ENCODE data around the gene SCYL3.
"Not testable (repeated sequence)": the region's sequence is repeated elsewhere in the genome, so short reads cannot be mapped to it uniquely, and the experiment has no call there.

The SCYL3 gene

DNA sequence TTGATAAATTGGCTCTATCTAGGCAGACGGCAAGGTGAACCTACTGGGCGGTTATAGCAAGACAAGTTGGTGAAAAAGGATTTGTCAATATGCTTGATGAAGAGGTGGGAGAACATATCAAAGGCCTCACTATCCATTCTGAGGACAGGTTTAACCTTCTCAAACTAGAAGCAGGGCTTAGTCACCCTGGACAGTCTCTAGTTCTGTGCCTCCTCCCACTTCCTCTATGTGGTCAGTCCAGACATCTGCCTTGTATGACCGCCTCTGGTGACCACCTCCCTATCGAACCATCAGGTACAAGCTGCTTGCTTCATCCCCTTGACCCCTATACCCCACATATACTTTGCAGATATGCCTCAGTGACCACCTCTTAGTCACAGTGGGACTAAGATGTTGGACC, 2.3 kb upstream of the SCYL3 start:
- DNase-seq: peak in 1 of 2 donors; percentile 17

DNA sequence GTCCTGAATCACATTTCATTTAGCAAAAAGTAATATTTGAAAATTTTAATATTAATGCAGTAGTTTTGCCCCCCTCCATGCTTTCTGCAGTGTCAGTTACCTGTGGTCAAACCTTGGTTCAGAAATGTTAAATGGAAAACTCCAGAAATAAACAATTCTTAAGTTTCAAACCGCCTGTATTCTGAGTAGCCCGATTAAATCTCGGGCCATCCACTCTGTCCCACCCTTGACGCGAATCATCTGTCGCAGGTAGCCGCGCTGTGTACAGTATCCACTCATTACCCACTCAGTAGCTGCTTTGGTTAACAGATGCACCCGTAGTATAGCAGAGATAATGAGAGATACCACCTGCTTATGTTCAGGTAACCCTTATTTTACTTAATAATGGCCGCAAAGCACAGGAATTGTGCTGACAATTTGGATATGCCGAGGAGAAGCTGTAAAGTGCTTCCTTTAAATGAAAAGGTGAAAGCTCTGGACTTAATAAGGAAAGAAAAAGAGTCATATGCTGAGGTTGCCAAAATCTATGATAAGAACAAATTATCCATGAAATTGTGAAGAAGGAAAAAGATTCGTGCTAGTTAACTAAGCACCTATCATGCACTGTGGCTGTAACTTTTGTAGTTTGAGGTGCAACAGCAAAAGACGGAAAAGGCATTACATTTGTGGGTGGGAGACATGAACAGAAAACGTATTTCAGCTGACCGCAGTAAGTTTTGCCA, 889 bp upstream of the SCYL3 start:
- no peak for DNase-seq

DNA sequence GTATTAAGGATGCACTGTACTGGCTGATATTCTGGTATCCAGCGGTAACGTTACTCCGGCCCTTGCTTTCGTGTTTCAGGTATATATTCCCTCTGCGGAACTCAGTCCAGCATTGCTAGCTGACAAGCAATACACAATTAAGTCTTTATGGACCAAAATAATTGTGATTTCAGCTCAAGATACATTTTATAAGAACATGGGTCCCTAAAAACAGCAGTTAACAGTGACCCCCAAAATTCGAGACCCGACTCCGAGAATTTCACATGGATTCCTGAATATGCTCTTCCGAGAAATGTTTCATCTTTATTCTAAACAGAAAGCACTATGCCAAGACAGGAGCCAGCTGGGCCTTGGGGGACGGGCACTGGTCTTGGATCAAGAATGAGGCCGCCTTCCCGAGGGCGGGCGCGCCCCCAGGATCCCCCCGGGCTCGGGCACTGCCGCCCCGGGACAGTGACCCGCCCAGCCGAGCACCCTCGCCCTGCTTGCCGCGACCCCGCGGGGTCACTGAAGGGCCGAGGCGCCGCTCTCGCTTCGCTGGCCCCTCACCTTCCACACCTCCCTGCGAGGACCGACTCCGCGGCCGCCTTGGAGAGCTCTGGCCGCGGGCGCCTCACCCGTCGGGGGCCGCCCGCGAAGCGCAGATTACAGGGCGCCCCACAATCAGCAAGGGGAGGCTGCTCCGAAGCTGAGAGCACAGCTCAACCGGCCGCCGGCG, 610 bp downstream of the SCYL3 start:
- no peak for DNase-seq

DNA sequence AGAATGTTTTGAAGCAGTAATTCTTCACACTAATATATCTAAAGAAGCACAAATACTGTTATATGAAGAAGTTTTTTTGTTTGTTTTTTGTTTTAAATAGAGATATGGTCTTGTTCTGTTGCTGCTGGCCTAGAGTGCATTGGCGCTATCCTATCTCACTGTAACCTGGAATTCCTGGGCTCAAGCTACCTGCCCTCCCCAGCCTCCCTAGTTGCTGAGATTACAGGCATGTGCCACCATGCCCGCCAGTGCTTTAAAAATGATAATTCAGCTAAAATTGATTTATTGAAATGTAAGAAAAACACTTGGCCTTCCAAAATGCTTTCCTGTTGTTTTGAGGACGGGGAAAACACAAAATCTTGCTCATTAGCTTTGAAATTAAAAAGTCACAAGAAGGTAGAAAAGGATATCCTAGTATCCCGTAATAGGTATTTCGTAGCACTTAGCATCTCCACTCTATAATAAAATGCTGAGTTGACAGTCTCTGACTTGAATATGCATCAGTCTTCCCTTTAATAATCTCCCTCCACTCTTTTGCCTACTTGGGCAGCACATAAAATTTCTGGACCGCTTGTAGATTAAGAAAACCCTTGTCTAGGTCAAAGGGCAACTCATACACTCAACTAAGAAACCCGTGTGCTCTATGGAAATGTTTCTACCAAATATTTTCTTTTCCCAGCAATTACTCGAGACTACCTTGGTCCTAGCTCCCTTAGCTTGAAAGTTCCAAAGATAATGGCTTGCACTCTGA, 1.3 kb downstream of the SCYL3 start:
- DNase-seq: no peak

GRCh38 chr1:169891539-169891885, 2.2 kb downstream of the SCYL3 start:
- DNase-seq: no peak

DNA sequence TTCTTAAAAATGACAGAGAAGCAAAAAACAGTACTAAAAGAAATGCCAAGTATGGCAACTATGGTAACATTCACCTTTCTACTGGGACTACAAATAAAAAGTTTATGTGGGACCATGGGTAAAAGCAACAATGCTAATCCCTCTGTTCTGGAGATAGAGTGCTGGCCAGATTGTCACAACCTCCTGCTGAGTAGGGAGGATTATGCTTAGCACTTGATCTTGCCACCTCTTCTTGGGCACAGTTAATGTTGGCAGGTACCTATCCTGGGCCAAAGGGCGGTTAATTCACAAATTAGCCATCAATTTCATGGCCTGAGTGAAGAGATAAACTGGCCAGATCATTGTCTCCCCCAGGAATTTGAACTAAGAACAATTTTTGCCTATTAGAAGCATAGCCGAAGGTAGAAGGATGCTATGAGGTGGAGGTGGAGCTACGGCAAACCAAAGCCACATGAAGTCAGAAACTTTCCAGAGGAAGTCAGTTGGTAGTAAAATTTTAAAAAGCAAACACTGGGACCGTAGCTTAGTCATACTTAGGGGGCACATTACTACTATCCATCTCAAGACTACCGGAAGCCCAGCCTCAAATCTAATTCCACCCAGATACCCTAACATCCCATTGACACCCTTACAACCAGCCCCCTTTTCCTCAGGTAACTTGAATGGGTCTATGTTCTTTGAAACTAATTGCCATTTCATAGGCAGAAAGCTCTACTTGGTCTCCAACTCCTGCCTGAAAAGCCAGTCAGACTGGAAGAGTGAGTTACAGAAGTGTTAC, 2.7 kb downstream of the SCYL3 start:
- peak; percentile 35 to 63 for DNase-seq

DNA sequence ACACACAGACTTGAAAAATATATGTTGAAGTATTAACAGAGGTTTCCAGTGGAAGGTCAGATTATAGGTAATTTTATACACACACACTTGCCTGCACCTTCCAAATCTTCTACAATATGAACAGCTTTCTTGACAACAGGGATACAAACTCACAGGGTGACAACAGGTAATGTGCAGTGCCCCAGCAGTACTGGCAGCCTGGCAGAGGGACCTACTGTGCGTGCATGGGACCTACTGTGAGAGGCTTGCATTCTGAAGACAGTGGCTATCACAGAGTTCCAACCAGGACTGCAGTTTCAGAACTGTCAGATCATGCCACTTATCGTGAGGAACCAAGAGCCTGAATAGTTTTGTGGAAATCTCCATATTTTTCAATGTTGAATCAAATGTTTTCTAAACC, 3.8 kb downstream of the SCYL3 start:
- no peak for DNase-seq

DNA sequence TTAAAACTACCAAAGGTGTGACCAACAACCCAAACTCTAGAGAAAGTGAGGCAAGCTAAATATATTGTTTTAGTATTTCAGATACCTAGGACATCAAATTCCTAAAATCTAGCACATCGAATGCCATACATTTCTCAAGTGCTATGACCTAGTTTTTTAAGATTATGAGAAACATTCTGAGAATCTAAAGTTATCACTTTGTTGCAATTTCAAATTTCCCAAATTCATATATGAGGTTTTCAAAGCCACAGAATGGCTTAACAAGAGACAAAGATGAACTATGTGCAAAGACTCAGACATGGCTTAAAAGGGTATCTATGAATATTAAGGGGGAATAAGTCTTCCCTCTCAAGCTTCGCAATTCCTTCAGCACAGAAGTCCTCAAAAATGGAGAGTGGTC, 6.8 kb downstream of the SCYL3 start:
- DNase-seq: no peak

GRCh38 chr1:169886422-169886821, 7.3 kb downstream of the SCYL3 start:
- no peak for DNase-seq

DNA sequence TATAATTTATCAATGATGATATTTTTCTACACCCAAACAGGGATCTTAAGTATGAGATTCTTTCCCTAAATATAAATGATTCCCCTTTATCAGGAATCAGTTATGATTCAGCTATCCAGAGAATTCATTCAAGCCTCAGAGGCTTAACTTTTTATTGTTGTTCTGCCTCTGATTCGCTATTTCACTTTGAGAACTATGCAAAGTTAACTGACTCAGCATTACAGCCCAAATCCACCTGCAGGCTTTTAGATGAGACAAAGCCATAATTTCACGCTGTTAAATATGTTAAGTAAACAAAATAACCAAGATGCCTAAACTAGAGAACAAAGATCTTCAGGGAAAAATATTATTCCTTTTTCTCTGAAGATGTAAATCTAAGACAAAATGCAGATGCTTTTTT, 8.5 kb downstream of the SCYL3 start:
- DNase-seq: no peak

DNA sequence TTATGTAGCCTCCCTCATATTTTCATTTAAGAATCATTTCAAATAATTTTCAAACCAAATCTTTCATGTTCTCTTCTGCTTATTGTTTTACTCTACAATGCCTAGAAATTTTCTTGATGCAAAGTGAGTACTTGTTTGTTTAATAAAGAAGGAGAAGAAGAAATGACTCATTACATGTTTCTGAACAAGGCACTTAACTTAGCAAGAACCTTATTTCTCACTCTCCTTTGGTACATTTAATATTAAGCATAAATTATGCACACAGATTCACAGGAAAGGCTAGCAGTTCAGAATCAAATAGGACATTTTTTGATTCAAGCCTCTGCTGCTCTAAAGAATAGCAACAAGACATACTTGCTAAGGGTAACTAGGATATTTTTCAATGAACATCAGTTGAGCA, 9.1 kb downstream of the SCYL3 start:
- no peak for DNase-seq

GRCh38 chr1:169882039-169882511, 11.6 kb downstream of the SCYL3 start:
- no peak for DNase-seq

- DNase-seq: no peak
Measured at GRCh38 chr1:169879034-169879840, 14.5 kb downstream of the SCYL3 start.

- DNase-seq: no peak
Measured at GRCh38 chr1:169878498-169878897, 15.2 kb downstream of the SCYL3 start.

DNA sequence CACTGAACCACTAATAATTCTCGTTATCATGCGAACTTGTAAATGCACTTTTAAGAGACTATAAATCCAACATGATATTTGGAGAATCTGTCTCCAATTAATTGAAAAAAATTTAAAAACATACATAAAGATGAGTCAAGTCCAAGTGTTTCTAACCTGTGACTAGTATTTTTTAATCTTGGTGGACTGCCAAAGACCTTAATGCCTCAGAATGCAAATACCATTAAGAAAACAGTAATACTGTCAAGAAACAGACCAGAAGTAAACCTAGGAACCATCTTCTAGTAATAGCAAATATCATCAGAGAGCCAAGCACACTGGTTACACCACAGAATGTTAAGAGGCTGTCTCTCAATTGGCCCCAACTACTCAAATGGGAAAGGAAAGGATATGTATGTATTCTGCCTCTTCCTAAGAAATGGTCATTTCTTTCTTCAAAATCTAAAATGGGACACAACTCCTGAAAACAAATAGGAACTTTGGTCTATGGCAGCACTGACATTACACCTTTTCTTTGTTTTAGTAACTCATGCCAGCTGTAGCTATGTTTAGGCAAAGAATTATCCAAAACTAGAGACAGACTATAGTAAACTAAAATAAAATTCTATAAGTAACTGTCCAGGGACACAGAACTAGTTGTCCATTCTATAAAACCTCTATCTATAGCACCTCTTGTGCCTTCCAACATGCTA, 15.8 kb downstream of the SCYL3 start:
- no peak for DNase-seq

DNA sequence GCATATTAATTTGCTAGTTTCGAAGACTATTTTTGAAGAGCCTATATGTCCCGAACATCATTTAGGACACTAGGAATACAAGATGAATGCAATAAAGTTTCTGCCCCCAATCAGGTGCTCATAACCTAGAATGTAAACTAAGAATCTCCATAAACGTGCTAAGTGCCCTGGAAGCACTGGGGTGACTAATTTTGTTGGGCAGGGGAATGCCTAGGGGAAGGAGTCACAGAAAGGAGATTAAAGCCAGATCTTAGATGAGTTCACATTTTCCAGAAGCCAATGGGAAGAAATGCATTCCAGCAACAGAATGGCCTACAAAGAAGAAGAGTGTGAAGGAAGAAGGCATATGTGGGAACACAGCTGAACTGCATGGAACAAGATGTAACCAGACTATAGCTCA, 19.5 kb downstream of the SCYL3 start:
- no peak for DNase-seq

DNA sequence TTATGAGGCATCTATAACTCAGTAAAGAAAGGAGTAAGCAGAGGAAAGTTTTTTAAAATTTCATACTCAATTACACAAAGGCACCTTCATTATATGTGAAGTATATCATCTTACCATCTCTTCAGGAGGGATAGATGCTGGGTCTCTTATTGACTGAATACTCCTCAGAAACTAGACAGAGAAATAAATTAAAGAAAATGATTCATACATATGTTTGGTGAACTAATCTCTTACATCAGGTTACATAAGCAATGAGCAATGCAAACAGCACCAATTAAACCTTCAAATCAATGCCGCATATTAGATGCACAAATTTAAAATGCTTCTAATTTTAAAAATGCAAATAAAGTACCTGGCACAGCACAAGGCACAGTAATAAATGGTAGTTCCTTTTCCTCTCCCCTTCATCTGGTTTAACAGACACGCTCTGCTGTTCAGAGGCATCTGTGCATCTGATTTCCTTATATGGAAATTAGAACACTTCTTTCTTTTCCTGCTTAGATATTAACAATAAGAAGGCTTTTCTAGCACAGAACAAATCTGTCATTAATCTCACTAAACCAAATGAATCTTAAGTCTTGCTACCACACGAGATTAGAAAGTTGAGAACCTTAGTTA, 20.0 kb downstream of the SCYL3 start:
- no peak for DNase-seq

DNA sequence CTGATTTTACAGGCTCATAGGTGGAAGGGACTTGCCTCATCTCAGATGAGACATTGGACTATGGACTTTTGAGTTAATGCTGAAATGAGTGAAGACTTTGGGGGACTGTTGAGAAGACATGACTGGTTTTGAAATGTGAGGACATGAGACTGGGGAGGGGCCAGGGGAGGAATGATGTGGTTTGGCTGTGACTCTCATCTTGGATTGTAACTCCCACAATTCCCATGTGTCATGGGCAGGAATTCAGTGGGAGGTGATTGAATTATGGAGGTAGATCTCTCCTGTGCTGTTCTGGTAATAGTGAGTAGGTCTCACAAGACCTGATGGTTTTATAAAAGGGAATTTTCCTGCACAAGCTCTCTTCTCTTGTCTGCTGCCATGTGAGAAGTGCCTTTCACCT, 20.8 kb downstream of the SCYL3 start:
- no peak for DNase-seq

GRCh38 chr1:169871988-169872387, 21.7 kb downstream of the SCYL3 start:
- not testable (repeated sequence) for DNase-seq

DNA sequence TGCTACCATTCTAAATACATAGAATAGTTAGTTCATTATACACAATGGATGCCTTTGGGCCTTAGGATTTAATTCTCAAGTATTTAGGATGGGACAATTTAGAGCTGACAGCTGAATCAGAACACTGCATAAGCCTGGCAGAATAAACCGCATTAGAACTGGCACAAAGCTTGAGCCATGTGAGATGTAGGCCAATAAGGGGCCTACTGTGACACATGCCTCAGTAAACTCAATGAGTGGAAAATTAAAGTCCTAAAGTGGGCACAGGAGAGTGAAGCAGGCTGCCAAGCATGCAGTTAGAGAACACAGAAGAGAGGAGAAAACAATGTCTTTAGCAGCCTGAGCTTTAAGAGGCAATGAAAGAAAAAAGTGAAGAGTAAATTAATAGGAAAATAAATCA, 24.3 kb downstream of the SCYL3 start:
- DNase-seq: no peak

DNA sequence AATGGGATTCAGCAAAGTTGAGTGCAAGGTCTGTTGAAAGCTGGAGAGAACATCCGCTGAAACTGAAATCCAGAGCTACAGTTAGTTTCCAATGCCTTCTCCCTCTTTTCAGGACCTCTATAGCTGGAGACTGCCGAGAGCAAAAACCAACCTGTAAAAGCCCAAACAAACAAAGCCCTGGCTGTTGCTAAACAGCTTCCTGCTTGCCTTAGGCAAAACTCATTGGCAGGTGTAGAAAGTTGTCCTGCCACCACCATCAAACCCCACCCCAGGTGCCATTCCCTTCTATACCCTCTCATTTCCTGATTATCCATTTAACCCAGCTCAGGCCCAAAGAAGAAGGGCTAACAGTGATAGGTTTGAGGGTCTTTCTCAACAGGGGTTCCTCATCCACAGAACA, 24.7 kb downstream of the SCYL3 start:
- DNase-seq: no peak

Measured in CD4-positive, alpha-beta T cell treated with Interleukin-1 beta for 1 hour (primary cell).